ENCODE results near the gene LRIT3. TPM values are rescaled to one million over a fixed set of nuclear protein-coding genes. Genes with fewer than 3 reads are reported as not detected.

LRIT3 gene
- total RNA-seq, 2 experiments from 2014 or later: 0.11 to 0.13 TPM

- TF ChIP-seq EZH2phosphoT487 (IDR thresholded peaks at IDR 0.05; ENCODE audit: borderline replicate concordance, low read depth, low read length) (no peak), CTCF (conservative IDR thresholded peaks at IDR 0.05; ENCODE audit: low read length) (no peak)
- Histone ChIP-seq H3K9me3 (ENCODE audit: low read length) (no peaks in the 10 kb centered on the region), H2AFZ (ENCODE audit: low read length) (no peak overlapping the region), H3K9me2 (ENCODE audit: insufficient read depth, low read length) (no peaks in the 10 kb centered on the region), H3K4me2 (ENCODE audit: low read length) (no peak overlapping the region), H3K4me1 (ENCODE audit: insufficient read depth, low read length, poor library complexity, severe bottlenecking) (no peaks in the 10 kb centered on the region), H4K20me1 (ENCODE audit: insufficient read depth, low read length) (no peaks in the 10 kb centered on the region), H3K36me3 (ENCODE audit: insufficient read depth, low read length) (no peaks in the 10 kb centered on the region), H3K27ac (ENCODE audit: low read depth, low read length, poor library complexity, severe bottlenecking) (no peak overlapping the region), H3K4me3 (ENCODE audit: low read depth, low read length, poor library complexity, severe bottlenecking) (no peak overlapping the region), H3K79me2 (ENCODE audit: insufficient read depth, low read depth, low read length) (no peaks in the 10 kb centered on the region)
- BruUV-seq (replicated peaks): no TSS peak
- POLR2A ChIA-PET: interaction anchor here (0.6 kb wide), 1 partner anchor 56 kb away, joined by 3 read pairs; no protein-coding TSS in a partner anchor
- CTCF ChIA-PET (ENCODE audit: unreplicated experiment): no interaction called here
- DNase-seq (ENCODE audit: low spot score): no peak
- intact Hi-C loops (cut with micrococcal nuclease; ENCODE audit: unreplicated experiment): no loop called here
These were observed 68.1 kb downstream of the LRIT3 start for GRCh38 chr4:109916027-109916409.

GRCh38 chr4:109921384-109921808 is 73.5 kb downstream of the LRIT3 start:
- H3K79me2 ChIP-seq (ENCODE audit: insufficient read depth, low read depth, low read length): no peaks in the 10 kb centered on the region
- H3K4me1 ChIP-seq (ENCODE audit: insufficient read depth, low read length, poor library complexity, severe bottlenecking): no peaks in the 10 kb centered on the region
- H3K9me2 ChIP-seq (ENCODE audit: insufficient read depth, low read length): no peaks in the 10 kb centered on the region
- H3K27ac ChIP-seq (ENCODE audit: low read depth, low read length, poor library complexity, severe bottlenecking): no peak overlapping the region
- ChIA-PET POLR2A (interaction anchor here (0.7 kb wide), 2 partner anchors 529 to 884 kb away, joined by 3 read pairs; no protein-coding TSS in a partner anchor), CTCF (ENCODE audit: unreplicated experiment) (no interaction called here)
- H3K36me3 ChIP-seq (ENCODE audit: insufficient read depth, low read length): no peaks in the 10 kb centered on the region
- DNase-seq (ENCODE audit: low spot score): no peak
- H4K20me1 ChIP-seq (ENCODE audit: insufficient read depth, low read length): no peaks in the 10 kb centered on the region
- H3K9me3 ChIP-seq (ENCODE audit: low read length): no peaks in the 10 kb centered on the region
- H3K4me2 ChIP-seq (ENCODE audit: low read length): no peak overlapping the region
- TF ChIP-seq EZH2phosphoT487 (IDR thresholded peaks at IDR 0.05; ENCODE audit: borderline replicate concordance, low read depth, low read length): no peak
- TF ChIP-seq CTCF (conservative IDR thresholded peaks at IDR 0.05; ENCODE audit: low read length): no peak
- intact Hi-C loops (cut with micrococcal nuclease; ENCODE audit: unreplicated experiment): no loop called here
- no TSS peak for BruUV-seq (replicated peaks)
- no peak overlapping the region for H3K4me3 ChIP-seq (ENCODE audit: low read depth, low read length, poor library complexity, severe bottlenecking)
- no peak overlapping the region for H2AFZ ChIP-seq (ENCODE audit: low read length)

Other genes starting within 250 kb of the LRIT3 start
- gene CASP6, start 144.7 kb upstream of the LRIT3 start, total RNA-seq (2014; rRNA removed; shearing (Covaris generic)): 8.1 and 10.1 TPM in 2 replicates
- gene CASP6, start 144.7 kb upstream of the LRIT3 start, total RNA-seq (2022): 9.1 and 9.2 TPM in 2 replicates
- 9.0 and 18.1 TPM in 2 replicates for gene PLA2G12A, start 118.0 kb upstream of the LRIT3 start, total RNA-seq (2014; rRNA removed; shearing (Covaris generic))
- gene PLA2G12A, start 118.0 kb upstream of the LRIT3 start, total RNA-seq (2022): 31.4 and 35.9 TPM in 2 replicates
- gene CFI, start 46.1 kb upstream of the LRIT3 start, total RNA-seq (2014; rRNA removed; shearing (Covaris generic)): not detected in 2 replicates
- gene CFI, start 46.1 kb upstream of the LRIT3 start, total RNA-seq (2022): not detected in 2 replicates
- 16.4 and 26.7 TPM in 2 replicates for gene GAR1, start 32.3 kb upstream of the LRIT3 start, total RNA-seq (2014; rRNA removed; shearing (Covaris generic))
- 37.7 and 42.5 TPM in 2 replicates for gene GAR1, start 32.3 kb upstream of the LRIT3 start, total RNA-seq (2022)
- 0.35 TPM in 1 of 2 replicates, not detected in the other for gene RRH, start 20.1 kb upstream of the LRIT3 start, total RNA-seq (2014; rRNA removed; shearing (Covaris generic))
- 0.23 TPM in 1 of 2 replicates, not detected in the other for gene RRH, start 20.1 kb upstream of the LRIT3 start, total RNA-seq (2022)
- gene EGF, start 64.8 kb downstream of the LRIT3 start, total RNA-seq (2014; rRNA removed; shearing (Covaris generic)): not detected in 2 replicates
- gene EGF, start 64.8 kb downstream of the LRIT3 start, total RNA-seq (2022): not detected in 2 replicates

Measured in OCI-LY7 (cell line).